NCI-H187 (cell line): ENCODE results near the gene PROCR.
"Not testable (repeated sequence)": the region's sequence is repeated elsewhere in the genome, so short reads cannot be mapped to it uniquely, and the experiment has no call there.

ENCODE experiments used
- DNase-seq, 2 experiments: peaks; one replicate each; lab custom pipeline; 2025; lab: John Stamatoyannopoulos, UW

PROCR gene

GRCh38 chr20:35165221-35166185 lies 6.4 kb upstream of the PROCR start:
- no peak for DNase-seq

GRCh38 chr20:35166242-35166830 lies 5.5 kb upstream of the PROCR start:
- no peak for DNase-seq

GRCh38 chr20:35167787-35168186 lies 4.1 kb upstream of the PROCR start:
- no peak for DNase-seq

- not testable (repeated sequence) for DNase-seq
Measured at GRCh38 chr20:35168701-35169409, 3.0 kb upstream of the PROCR start.

GRCh38 chr20:35171438-35171752 lies 477 bp upstream of the PROCR start:
- no peak for DNase-seq

- DNase-seq: no peak
Measured at GRCh38 chr20:35172434-35172806, 548 bp downstream of the PROCR start.

DNA sequence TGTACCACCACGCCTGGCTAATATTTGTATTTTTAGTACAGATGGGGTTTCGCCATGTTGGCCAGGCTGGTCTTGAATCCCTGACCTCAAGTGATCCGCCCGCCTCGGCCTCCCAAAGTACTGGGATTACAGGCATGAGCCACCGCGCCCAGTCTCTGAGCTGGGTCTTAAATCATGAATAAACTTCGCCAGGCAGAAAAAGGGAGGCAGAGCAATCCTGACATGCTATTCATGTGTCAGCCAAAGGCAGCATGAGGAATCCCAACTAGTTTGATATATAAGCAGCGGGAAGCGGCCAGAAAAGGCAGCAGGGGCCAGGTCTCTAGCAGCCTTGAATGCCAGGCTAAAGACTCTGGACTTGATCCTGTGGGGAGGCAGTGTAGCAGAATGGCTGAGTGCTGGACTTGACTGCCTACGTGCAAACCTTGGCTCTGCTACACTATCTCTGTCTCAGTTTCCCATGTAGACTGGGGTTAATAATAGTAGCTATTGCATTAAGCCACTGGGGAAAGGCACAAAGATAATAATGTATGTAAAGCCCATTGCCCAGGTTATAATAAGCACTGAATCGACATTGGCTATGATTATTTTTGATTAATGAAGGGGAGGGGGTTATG lies 1.8 kb downstream of the PROCR start:
- DNase-seq: no peak

- no peak for DNase-seq
Measured at GRCh38 chr20:35174458-35175216, 2.8 kb downstream of the PROCR start.

- no peak for DNase-seq
Measured at GRCh38 chr20:35176132-35176531, 4.3 kb downstream of the PROCR start.

- DNase-seq: no peak
Measured at GRCh38 chr20:35179292-35180212, 7.7 kb downstream of the PROCR start.

DNA sequence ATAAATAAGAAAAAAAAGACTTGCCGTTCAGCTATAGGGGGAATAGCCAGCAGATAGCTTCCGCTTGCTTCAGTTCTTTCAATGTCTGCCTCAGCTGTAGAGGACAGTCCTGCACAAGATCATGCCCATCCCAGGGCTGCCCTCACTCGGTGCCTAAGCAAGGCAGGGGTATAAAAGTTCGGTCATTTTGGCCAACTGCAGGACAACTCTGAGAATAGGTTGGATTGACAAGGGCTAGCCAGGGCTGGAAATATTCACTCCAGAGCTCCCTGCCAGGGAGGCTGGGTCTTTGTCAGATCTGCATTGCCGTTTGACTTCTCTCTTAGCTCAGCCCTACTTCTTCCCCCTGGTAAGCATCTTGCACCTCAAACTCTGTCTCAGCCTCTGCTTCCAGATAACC lies 8.4 kb downstream of the PROCR start:
- no peak for DNase-seq

GRCh38 chr20:35181731-35182130 lies 9.9 kb downstream of the PROCR start:
- no peak for DNase-seq

- not testable (repeated sequence) for DNase-seq
Measured at GRCh38 chr20:35186691-35187289, 14.9 kb downstream of the PROCR start.

DNA sequence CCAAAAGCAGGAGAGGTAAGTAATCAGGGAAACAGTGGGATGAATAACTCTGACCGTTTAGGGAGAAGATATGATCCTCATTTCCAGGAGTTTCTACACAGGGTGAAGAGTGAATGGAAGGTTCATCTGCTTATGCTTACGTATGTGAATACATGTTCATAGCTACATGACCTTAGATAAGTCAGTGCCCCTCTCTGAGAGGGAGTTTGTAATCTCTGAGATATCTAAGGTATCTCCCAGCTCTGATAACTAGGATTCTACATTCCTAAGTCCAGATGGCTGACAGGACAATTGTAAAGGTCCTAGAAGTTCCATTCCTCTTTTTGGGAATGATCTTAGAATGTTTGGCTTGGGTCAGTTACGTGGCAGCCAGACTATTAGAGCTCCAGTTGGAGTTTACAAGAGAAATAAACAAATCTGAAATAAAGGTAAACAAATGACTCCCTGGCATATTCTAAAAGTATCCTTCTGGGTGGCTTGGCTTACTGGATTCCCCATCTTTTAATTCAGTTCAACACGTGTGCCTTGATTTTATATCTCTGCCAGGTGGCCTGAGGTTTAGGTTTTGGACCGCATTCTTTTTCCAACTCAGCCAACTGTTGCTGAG lies 15.8 kb downstream of the PROCR start:
- DNase-seq: no peak

GRCh38 chr20:35189223-35189622 lies 17.4 kb downstream of the PROCR start:
- not testable (repeated sequence) for DNase-seq

DNA sequence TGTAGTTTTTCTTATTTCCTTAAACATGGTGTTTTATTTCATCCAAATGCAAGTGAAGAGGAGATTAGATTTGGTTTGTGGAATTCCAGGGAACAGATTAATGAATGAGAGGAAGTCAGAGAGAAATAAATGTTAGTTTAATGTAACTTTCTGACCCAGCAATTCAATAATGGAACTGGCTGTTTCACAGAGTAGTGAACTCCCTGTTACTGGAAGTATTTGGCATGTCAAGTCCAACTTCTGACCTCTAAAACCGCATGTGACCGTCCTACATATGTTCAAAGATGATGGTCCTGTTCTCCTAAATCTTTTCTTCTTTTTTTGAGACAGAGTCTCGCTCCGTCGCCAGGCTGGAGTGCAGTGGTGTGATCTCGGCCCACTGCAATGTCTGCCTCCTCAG lies 18.7 kb downstream of the PROCR start:
- no peak for DNase-seq

GRCh38 chr20:35191419-35192117 lies 19.7 kb downstream of the PROCR start:
- DNase-seq: no peak

- DNase-seq: no peak
Measured at GRCh38 chr20:35192118-35192872, 20.4 kb downstream of the PROCR start.
